Keratinocyte (primary cell): ENCODE data around the gene FAM177A1. TPM values are rescaled to one million over a fixed set of nuclear protein-coding genes. Genes with fewer than 3 reads are reported as not detected.
A peak's percentile ranks its signal among the peaks of the same experiment; 100 is the strongest.
"Not testable (repeated sequence)": the region's sequence is repeated elsewhere in the genome, so short reads cannot be mapped to it uniquely, and the experiment has no call there.

Experiments used
- DNase-seq: peaks from one replicate; pipeline ENCODE4 v3.0.0-alpha.2; 2011; ENCODE audit warnings: low read depth, missing footprints, low spot score
- FAIRE-seq: peaks from 2 replicates; lab custom pipeline; 2011; peaks lifted over from hg19 to GRCh38; lab: Jason Lieb, UNC
- H2AFZ ChIP-seq: 2 replicates; pipeline ENCODE4 v1.6.0; 2012; ENCODE audit warnings: low read length, control low read depth, inconsistent platforms; ENCODE audit not compliant: control insufficient read depth
- H3K27ac ChIP-seq: 2 replicates; pipeline ENCODE4 v1.5.1; 2011; ENCODE audit warnings: low read length; ENCODE audit not compliant: control insufficient read depth, insufficient read depth
- H3K27me3 ChIP-seq: 3 replicates; pipeline ENCODE4 v1.6.0; 2011; ENCODE audit warnings: low read length; ENCODE audit not compliant: control insufficient read depth, insufficient read depth; ENCODE audit errors: extremely low read depth
- H3K36me3 ChIP-seq, 2 experiments: 2 replicates in 1 of 2; 3 replicates in 1 of 2; pipeline ENCODE4 v1.5.1; 2011; ENCODE audit warnings: low read length in 2 of 2, mild to moderate bottlenecking in 1 of 2; ENCODE audit not compliant: control insufficient read depth in 2 of 2, insufficient read depth in 2 of 2; ENCODE audit errors: extremely low read depth in 1 of 2
- H3K4me1 ChIP-seq: 3 replicates; pipeline ENCODE4 v1.5.1; 2011; ENCODE audit warnings: low read length; ENCODE audit not compliant: control insufficient read depth, insufficient read depth; ENCODE audit errors: extremely low read depth
- H3K4me2 ChIP-seq: 3 replicates; pipeline ENCODE4 v1.6.0; 2011; ENCODE audit warnings: low read depth, low read length; ENCODE audit not compliant: control insufficient read depth, insufficient read depth; ENCODE audit errors: extremely low read depth
- H3K4me3 ChIP-seq, 3 experiments: fragments of 200-600 bp in 1 of 3; sonication (generic) in 1 of 3; 2 replicates in 2 of 3; 3 replicates in 1 of 3; pipeline ENCODE4 v1.5.1; 2011 to 2016; ENCODE audit warnings: low read length in 3 of 3, mild to moderate bottlenecking in 3 of 3, control low read depth in 2 of 3, inconsistent platforms in 1 of 3, low read depth in 1 of 3, mixed read lengths in 1 of 3, mixed run types in 1 of 3, moderate library complexity in 1 of 3; ENCODE audit not compliant: control insufficient read depth in 2 of 3, insufficient read depth in 2 of 3; ENCODE audit errors: extremely low read depth in 1 of 3
- H3K79me2 ChIP-seq: 2 replicates; pipeline ENCODE4 v1.6.0; 2012; ENCODE audit warnings: low read length; ENCODE audit not compliant: control insufficient read depth, insufficient read depth
- H3K9ac ChIP-seq: 3 replicates; pipeline ENCODE4 v1.6.0; 2011; ENCODE audit warnings: low read length; ENCODE audit not compliant: control insufficient read depth, insufficient read depth; ENCODE audit errors: extremely low read depth
- H3K9me1 ChIP-seq: 3 replicates; pipeline ENCODE4 v1.6.0; 2011; ENCODE audit warnings: low read length; ENCODE audit not compliant: control insufficient read depth, insufficient read depth; ENCODE audit errors: extremely low read depth
- H3K9me3 ChIP-seq: 2 replicates; pipeline ENCODE4 v1.5.1; 2012; ENCODE audit warnings: low read depth, low read length; ENCODE audit not compliant: control insufficient read depth
- H4K20me1 ChIP-seq: 3 replicates; pipeline ENCODE4 v1.6.0; 2011; ENCODE audit warnings: low read length; ENCODE audit not compliant: control insufficient read depth, insufficient read depth; ENCODE audit errors: extremely low read depth
- EZH2 ChIP-seq: IDR thresholded peaks from one replicate; pipeline ENCODE4 v1.6.1; 2012; ENCODE audit warnings: inconsistent platforms, mild to moderate bottlenecking, low read length, moderate library complexity
- dilution Hi-C: fragments of 300-500 bp; cut with MboI; formaldehyde crosslinking; loops from one replicate; pipeline ENCODE4 v1.7.0; 2020; ENCODE audit warnings: low sequenced_read_pairs; ENCODE audit not compliant: extremely low pct_ligation_motif_present
- polyA plus RNA-seq, 5 experiments: library from polyadenylated mRNA; depleted of rRNA in 3 of 5; stranded (reverse) in 3 of 5; stranded (forward) in 1 of 5; unstranded in 1 of 5; fragments of >200 nt; gene quantifications; 1 replicate in 1 of 5; 2 replicates in 3 of 5; 3 replicates in 1 of 5; pipeline versions ENCODE4 v1.2.1 to v1.2.3, GENCODE V29; 2011 to 2012; ENCODE audit warnings: missing spikeins in 2 of 5, low read depth in 1 of 5, low replicate concordance in 1 of 5
- TF ChIP-seq, protein P1 (sequence below), 3 experiments: IDR thresholded peaks in 1 of 3; conservative IDR thresholded peaks in 1 of 3; optimal IDR thresholded peaks in 1 of 3; 2 replicates in 2 of 3; 3 replicates in 1 of 3; pipeline versions ENCODE3 to v1.5.1; 2011; ENCODE audit warnings: low read length in 3 of 3, mild to moderate bottlenecking in 3 of 3, moderate library complexity in 2 of 3, control low read depth in 1 of 3, inconsistent platforms in 1 of 3; ENCODE audit not compliant: insufficient read depth in 2 of 3; ENCODE audit errors: extremely low read depth in 1 of 3

The FAM177A1 gene
- polyA plus RNA-seq, 1 donor (not counting 4 experiments of a cell fraction or from before 2014, with no cell fraction given) = 53.1 TPM

DNA sequence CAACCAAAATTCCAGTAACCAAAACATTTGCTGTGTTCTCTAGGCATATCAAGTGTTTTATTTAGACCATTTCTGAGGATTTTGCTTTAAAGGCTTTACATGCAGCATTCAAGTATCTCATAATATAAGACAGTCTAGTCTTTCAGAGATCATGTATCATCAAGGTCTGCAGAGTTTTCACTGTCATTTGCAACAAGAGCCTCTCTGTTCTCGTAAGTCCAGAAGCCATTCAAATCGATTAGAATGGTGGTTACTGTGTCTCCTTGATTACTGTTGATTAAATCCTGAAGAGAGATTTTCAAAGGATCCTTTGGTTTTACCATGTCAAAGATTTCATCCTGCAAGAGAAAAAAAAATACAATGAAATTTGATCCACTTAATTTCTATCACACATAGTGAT is 39.4 kb downstream of the FAM177A1 start:
- no peak overlapping the region for H2AFZ ChIP-seq
- no peaks in the 10 kb centered on the region for H3K27me3 ChIP-seq
- DNase-seq (no peak), FAIRE-seq (no peak)
- peaks cover 2 to 8% of the 10 kb centered on the region in 2 experiments for H3K36me3 ChIP-seq
- H3K9ac ChIP-seq = no peak overlapping the region
- no peaks in the 10 kb centered on the region for H3K9me1 ChIP-seq
- H3K9me3 ChIP-seq = no peaks in the 10 kb centered on the region
- no peak overlapping the region for H3K4me3 ChIP-seq
- dilution Hi-C loops = no loop called here
- H3K27ac ChIP-seq = no peak overlapping the region
- H3K79me2 ChIP-seq = no peaks in the 10 kb centered on the region
- H3K4me1 ChIP-seq = no peaks in the 10 kb centered on the region
- no peak for TF ChIP-seq EZH2
- TF ChIP-seq, protein P1, sequence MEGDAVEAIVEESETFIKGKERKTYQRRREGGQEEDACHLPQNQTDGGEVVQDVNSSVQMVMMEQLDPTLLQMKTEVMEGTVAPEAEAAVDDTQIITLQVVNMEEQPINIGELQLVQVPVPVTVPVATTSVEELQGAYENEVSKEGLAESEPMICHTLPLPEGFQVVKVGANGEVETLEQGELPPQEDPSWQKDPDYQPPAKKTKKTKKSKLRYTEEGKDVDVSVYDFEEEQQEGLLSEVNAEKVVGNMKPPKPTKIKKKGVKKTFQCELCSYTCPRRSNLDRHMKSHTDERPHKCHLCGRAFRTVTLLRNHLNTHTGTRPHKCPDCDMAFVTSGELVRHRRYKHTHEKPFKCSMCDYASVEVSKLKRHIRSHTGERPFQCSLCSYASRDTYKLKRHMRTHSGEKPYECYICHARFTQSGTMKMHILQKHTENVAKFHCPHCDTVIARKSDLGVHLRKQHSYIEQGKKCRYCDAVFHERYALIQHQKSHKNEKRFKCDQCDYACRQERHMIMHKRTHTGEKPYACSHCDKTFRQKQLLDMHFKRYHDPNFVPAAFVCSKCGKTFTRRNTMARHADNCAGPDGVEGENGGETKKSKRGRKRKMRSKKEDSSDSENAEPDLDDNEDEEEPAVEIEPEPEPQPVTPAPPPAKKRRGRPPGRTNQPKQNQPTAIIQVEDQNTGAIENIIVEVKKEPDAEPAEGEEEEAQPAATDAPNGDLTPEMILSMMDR (optimal IDR thresholded peaks at IDR 0.05 in 1 of 3, IDR thresholded peaks at IDR 0.05 in 1 of 3, conservative IDR thresholded peaks at IDR 0.05 in 1 of 3; ENCODE audit: extremely low read depth in 1 of 3, insufficient read depth in 2 of 3, low read length in 3 of 3) = no peak
- no peaks in the 10 kb centered on the region for H4K20me1 ChIP-seq
- no peak overlapping the region for H3K4me2 ChIP-seq

DNA sequence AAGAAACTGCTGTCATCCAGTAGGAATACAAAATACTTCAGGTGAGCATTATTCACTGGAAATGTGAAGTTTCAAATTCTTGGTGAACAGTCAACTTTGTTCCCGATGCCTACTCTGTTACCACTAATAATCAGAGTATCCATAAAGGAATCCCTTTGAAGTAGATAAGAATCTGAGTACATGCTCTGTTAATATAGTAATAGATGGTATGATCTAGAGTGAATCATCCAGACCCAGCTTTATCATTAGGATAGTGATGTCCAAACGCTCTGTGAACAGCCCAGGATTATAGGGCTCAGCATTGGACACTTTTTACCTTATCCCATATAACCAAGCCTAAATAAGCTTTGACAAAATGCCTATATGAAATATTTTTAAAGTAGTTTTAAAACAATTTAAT is 42.4 kb downstream of the FAM177A1 start:
- Histone ChIP-seq H3K4me1 (no peaks in the 10 kb centered on the region), H3K9me1 (no peaks in the 10 kb centered on the region), H3K4me3 (no peak overlapping the region), H3K9ac (no peak overlapping the region), H2AFZ (no peak overlapping the region), H3K27ac (no peak overlapping the region), H3K36me3 (peaks cover 2 to 4% of the 10 kb centered on the region in 2 experiments), H3K27me3 (no peaks in the 10 kb centered on the region), H3K79me2 (no peaks in the 10 kb centered on the region), H3K4me2 (no peak overlapping the region), H4K20me1 (no peaks in the 10 kb centered on the region), H3K9me3 (no peaks in the 10 kb centered on the region)
- no peak for TF ChIP-seq EZH2
- TF ChIP-seq, protein P1 (optimal IDR thresholded peaks at IDR 0.05 in 1 of 3, IDR thresholded peaks at IDR 0.05 in 1 of 3, conservative IDR thresholded peaks at IDR 0.05 in 1 of 3; ENCODE audit: extremely low read depth in 1 of 3, insufficient read depth in 2 of 3, low read length in 3 of 3) = no peak
- no peak for DNase-seq
- FAIRE-seq = peak; percentile 5
- dilution Hi-C loops = no loop called here

DNA sequence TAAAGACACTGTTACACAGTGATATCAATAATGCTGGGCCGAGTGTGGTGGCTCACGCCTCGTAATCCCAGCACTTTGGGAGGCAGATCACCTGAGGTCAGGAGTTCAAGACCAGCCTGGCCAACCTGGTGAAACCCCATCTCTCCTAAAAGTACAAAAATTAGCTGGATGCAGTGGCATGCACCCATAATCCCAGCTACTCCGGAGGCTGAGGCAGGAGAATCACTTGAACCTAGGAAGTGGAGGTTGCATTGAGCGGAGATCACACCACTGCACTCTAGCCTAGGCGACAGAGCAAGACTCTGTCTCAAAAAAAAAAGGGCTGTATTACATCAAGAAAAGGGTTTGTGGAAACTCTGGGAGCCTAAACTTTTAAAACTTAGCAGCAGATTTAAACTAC is 48.6 kb downstream of the FAM177A1 start:
- H3K36me3 ChIP-seq, H3K9ac ChIP-seq, H3K27ac ChIP-seq, DNase-seq, H3K4me2 ChIP-seq, H3K27me3 ChIP-seq, H3K9me3 ChIP-seq, H3K4me3 ChIP-seq, H3K9me1 ChIP-seq, H3K4me1 ChIP-seq, FAIRE-seq, dilution Hi-C loops, H2AFZ ChIP-seq, H4K20me1 ChIP-seq, H3K79me2 ChIP-seq: not testable (repeated sequence)
